Stimulated activated naive CD8-positive, alpha-beta T cell treated with anti-CD3 and anti-CD28 coated beads, Interleukin-15, amount 100 ng/mL, for 72 hours (primary cell): ENCODE data around the gene EML2.

Source experiments
- ATAC-seq: fragments of 150-1000 bp; cut with Tn5 transposase; 2 replicates; pipeline ENCODE4 v1.10.0; 2021; ENCODE audit warnings: mild to moderate bottlenecking, moderate library complexity
- DNase-seq, 2 donors: peaks; one replicate each; pipeline ENCODE4 v3.0.0; 2021 to 2022
- H3K27ac Mint-ChIP-seq, 2 donors: one replicate each; pipeline ENCODE4 v1.8.0; 2022; ENCODE audit warnings: mild to moderate bottlenecking in 2 of 2, mixed read lengths in 2 of 2, moderate library complexity in 2 of 2
- H3K27me3 Mint-ChIP-seq: one replicate; pipeline ENCODE4 v1.8.0; 2022; ENCODE audit warnings: mixed read lengths
- H3K4me1 Mint-ChIP-seq: one replicate; pipeline ENCODE4 v1.8.0; 2022; ENCODE audit warnings: mild to moderate bottlenecking, mixed read lengths
- H3K4me3 Mint-ChIP-seq, 2 donors: one replicate each; pipeline ENCODE4 v1.8.0; 2022; ENCODE audit warnings: mild to moderate bottlenecking in 2 of 2, mixed read lengths in 2 of 2, moderate library complexity in 1 of 2
- H3K9me3 Mint-ChIP-seq, 2 donors: one replicate each; pipeline ENCODE4 v1.8.0; 2022; ENCODE audit warnings: mixed read lengths in 2 of 2

The EML2 gene

GRCh38 chr19:45564131-45564780, 74.9 kb downstream of the EML2 start:
- Mint-ChIP-seq H3K4me1 (peaks cover 52% of the 10 kb centered on the region), H3K4me3 (no peak overlapping the region), H3K9me3 (no peaks in the 10 kb centered on the region), H3K27me3 (no peaks in the 10 kb centered on the region), H3K27ac (peak overlapping the region; percentile 43 to 96)
- DNase-seq (no peak), ATAC-seq (no peak)

GRCh38 chr19:45560686-45561085, 78.5 kb downstream of the EML2 start:
- no peak for ATAC-seq
- no peak overlapping the region for H3K4me3 Mint-ChIP-seq

GRCh38 chr19:45560038-45560437, 79.2 kb downstream of the EML2 start:
- peak overlapping the region in 1 of 2 donors; percentile 14 for H3K27ac Mint-ChIP-seq

More at GRCh38 chr19:45560686-45561085, 78.5 kb downstream of the EML2 start:
- H3K9me3 Mint-ChIP-seq: no peaks in the 10 kb centered on the region
- no peak for DNase-seq
- no peaks in the 10 kb centered on the region for H3K27me3 Mint-ChIP-seq
- peaks cover 65% of the 10 kb centered on the region for H3K4me1 Mint-ChIP-seq
- no peak overlapping the region for H3K27ac Mint-ChIP-seq

More at GRCh38 chr19:45560038-45560437, 79.2 kb downstream of the EML2 start:
- DNase-seq (no peak), ATAC-seq (no peak)
- Mint-ChIP-seq H3K4me3 (no peak overlapping the region), H3K9me3 (no peaks in the 10 kb centered on the region), H3K4me1 (peaks cover 65% of the 10 kb centered on the region), H3K27me3 (no peaks in the 10 kb centered on the region)
